Stimulated activated CD4-positive, alpha-beta T cell treated with anti-CD3 and anti-CD28 coated beads, Interleukin-1b, Interleukin-23, amount 100 ng/mL, for 1 hour (primary cell): Measurements from ENCODE around the gene ITPRIP.

ENCODE experiments used
- DNase-seq, 2 donors: peaks; one replicate each; pipeline ENCODE4 v3.0.0-alpha.2; 2020; ENCODE audit warnings: low read depth in 2 of 2

The ITPRIP gene

GRCh38 chr10:104337985-104338735 lies at the start of gene ITPRIP:
Gene ITPRIP (minus strand): TSS chr10:104338465. CDS start chr10:104316051, 22,414 bp downstream.
- peak in 1 of 2 donors; percentile 40 for DNase-seq

- no peak for DNase-seq
Measured at GRCh38 chr10:104387130-104387888, 49.0 kb upstream of the ITPRIP start.

GRCh38 chr10:104380336-104380735 lies 42.1 kb upstream of the ITPRIP start:
- DNase-seq: no peak

- DNase-seq: no peak
Measured at GRCh38 chr10:104376784-104377300, 38.6 kb upstream of the ITPRIP start.

- no peak for DNase-seq
Measured at GRCh38 chr10:104374591-104374990, 36.3 kb upstream of the ITPRIP start.

GRCh38 chr10:104371753-104372152 lies 33.5 kb upstream of the ITPRIP start:
- no peak for DNase-seq

GRCh38 chr10:104368381-104368780 lies 30.1 kb upstream of the ITPRIP start:
- no peak for DNase-seq

- DNase-seq: no peak
Measured at GRCh38 chr10:104367904-104368303, 29.6 kb upstream of the ITPRIP start.

- no peak for DNase-seq
Measured at GRCh38 chr10:104359811-104360210, 21.5 kb upstream of the ITPRIP start.

- DNase-seq: peak; percentile 75 to 80
Measured at GRCh38 chr10:104353325-104354048, 15.2 kb upstream of the ITPRIP start, which contains the start of gene CFAP58. Gene CFAP58 (plus strand): TSS chr10:104353833. CDS start chr10:104353898, 65 bp downstream.

GRCh38 chr10:104351919-104352318 lies 13.7 kb upstream of the ITPRIP start:
- DNase-seq: no peak

- DNase-seq: no peak
Measured at GRCh38 chr10:104351061-104351702, 12.9 kb upstream of the ITPRIP start.

GRCh38 chr10:104350127-104350635 lies 11.9 kb upstream of the ITPRIP start:
- no peak for DNase-seq

- no peak for DNase-seq
Measured at GRCh38 chr10:104349623-104350126, 11.4 kb upstream of the ITPRIP start.

- no peak for DNase-seq
Measured at GRCh38 chr10:104348601-104349000, 10.3 kb upstream of the ITPRIP start.

- no peak for DNase-seq
Measured at GRCh38 chr10:104347295-104348045, 9.2 kb upstream of the ITPRIP start.

- no peak for DNase-seq
Measured at GRCh38 chr10:104345941-104346340, 7.7 kb upstream of the ITPRIP start.

GRCh38 chr10:104345515-104345914 lies 7.2 kb upstream of the ITPRIP start:
- DNase-seq: no peak

GRCh38 chr10:104344219-104344618 lies 6.0 kb upstream of the ITPRIP start:
- no peak for DNase-seq

GRCh38 chr10:104342941-104343411 lies 4.7 kb upstream of the ITPRIP start:
- no peak for DNase-seq
